Lower lobe of right lung (tissue), 2 donors: ENCODE results near the gene TM4SF1. TPM values are rescaled to one million over a fixed set of nuclear protein-coding genes. Genes with fewer than 3 reads are reported as not detected.

Experiments used
- ATAC-seq, 2 donors: fragments of 200-7000 bp; cut with Tn5 transposase; one replicate each; pipeline ENCODE4 v1.9.1; 2020 to 2022; ENCODE audit warnings: mild to moderate bottlenecking in 2 of 2, moderate library complexity in 2 of 2
- DNase-seq: peaks from one replicate; pipeline ENCODE4 v3.0.0-alpha.2; 2020
- H3K27ac ChIP-seq: fragments of 200-600 bp; one replicate; pipeline ENCODE4 v1.8.0; 2022
- H3K27me3 ChIP-seq: fragments of 200-600 bp; one replicate; pipeline ENCODE4 v1.8.0; 2022; ENCODE audit warnings: low read depth
- H3K36me3 ChIP-seq: fragments of 200-600 bp; one replicate; pipeline ENCODE4 v1.8.0; 2022; ENCODE audit warnings: mild to moderate bottlenecking
- H3K4me1 ChIP-seq: fragments of 200-600 bp; one replicate; pipeline ENCODE4 v1.8.0; 2022
- H3K4me3 ChIP-seq: fragments of 200-600 bp; one replicate; pipeline ENCODE4 v1.8.0; 2022; ENCODE audit warnings: mild to moderate bottlenecking
- H3K9me3 ChIP-seq: fragments of 200-600 bp; one replicate; pipeline ENCODE4 v1.8.0; 2022
- CTCF ChIP-seq: fragments of 200-600 bp; IDR thresholded peaks from one replicate; pipeline ENCODE4 v1.8.0; 2022; ENCODE audit warnings: antibody characterized with exemption, mild to moderate bottlenecking
- intact Hi-C: fragments of 100-400 bp; cut with DNase I; formaldehyde crosslinking; loops from one replicate; pipeline ENCODE4 v1.11.0; 2022
- total RNA-seq: library from RNA; stranded (reverse); fragmentation: NEBNext Ultra II Directional; extraction: Animal tissue kit (Norgen Biotek cat#: 25700); gene quantifications from one replicate; pipeline ENCODE4 v1.2.1, GENCODE V29; 2021
- donor health status: DM: no; HTN: yes; CAD: no; lungs with severe emphysema.

Gene TM4SF1
- total RNA-seq, 1 donor from 2014 or later = 146 TPM

- intact Hi-C loops = no loop called here
- TF ChIP-seq CTCF = no peak
- no peak overlapping the region for H3K4me3 ChIP-seq
- no peaks in the 10 kb centered on the region for H3K9me3 ChIP-seq
- DNase-seq (no peak), ATAC-seq (no peak)
- H3K27me3 ChIP-seq = no peaks in the 10 kb centered on the region
- no peaks in the 10 kb centered on the region for H3K36me3 ChIP-seq
- H3K4me1 ChIP-seq = peaks cover 39% of the 10 kb centered on the region
- H3K27ac ChIP-seq = no peak overlapping the region
Observed at GRCh38 chr3:149384911-149385321, 7.5 kb upstream of the TM4SF1 start.

- TF ChIP-seq CTCF = no peak
- H3K36me3 ChIP-seq = no peaks in the 10 kb centered on the region
- intact Hi-C loops = no loop called here
- peaks cover 39% of the 10 kb centered on the region for H3K4me1 ChIP-seq
- H3K4me3 ChIP-seq = no peak overlapping the region
- no peak overlapping the region for H3K27ac ChIP-seq
- H3K27me3 ChIP-seq = no peaks in the 10 kb centered on the region
- no peak for ATAC-seq
- H3K9me3 ChIP-seq = no peaks in the 10 kb centered on the region
- DNase-seq = no peak
Observed at GRCh38 chr3:149384167-149384566, 6.7 kb upstream of the TM4SF1 start.

- ATAC-seq = no peak
- intact Hi-C loops = no loop called here
- TF ChIP-seq CTCF = no peak
- Histone ChIP-seq H3K27ac (no peak overlapping the region), H3K4me3 (no peak overlapping the region), H3K9me3 (no peaks in the 10 kb centered on the region), H3K4me1 (peaks cover 40% of the 10 kb centered on the region), H3K27me3 (no peaks in the 10 kb centered on the region), H3K36me3 (no peaks in the 10 kb centered on the region)
- no peak for DNase-seq
Observed at GRCh38 chr3:149383703-149384102, 6.3 kb upstream of the TM4SF1 start.

GRCh38 chr3:149382518-149382917 lies 5.1 kb upstream of the TM4SF1 start:
- peaks cover 43% of the 10 kb centered on the region for H3K4me1 ChIP-seq
- no peak overlapping the region for H3K4me3 ChIP-seq
- H3K27me3 ChIP-seq = no peaks in the 10 kb centered on the region
- H3K36me3 ChIP-seq = no peaks in the 10 kb centered on the region
- DNase-seq (no peak), ATAC-seq (no peak)
- H3K27ac ChIP-seq = peak overlapping the region; percentile 31
- H3K9me3 ChIP-seq = no peaks in the 10 kb centered on the region
- no peak for TF ChIP-seq CTCF
- intact Hi-C loops = no loop called here

- Histone ChIP-seq H3K4me1 (peaks cover 39% of the 10 kb centered on the region), H3K36me3 (no peaks in the 10 kb centered on the region), H3K27me3 (no peaks in the 10 kb centered on the region), H3K9me3 (no peaks in the 10 kb centered on the region), H3K27ac (peak overlapping the region; percentile 31), H3K4me3 (no peak overlapping the region)
- ATAC-seq (no peak), DNase-seq (no peak)
- no peak for TF ChIP-seq CTCF
- intact Hi-C loops = no loop called here
Observed at GRCh38 chr3:149382101-149382467, 4.6 kb upstream of the TM4SF1 start.
